Measurements from ENCODE around the gene USH1C. TPM values are rescaled to one million over a fixed set of nuclear protein-coding genes. Genes with fewer than 3 reads are reported as not detected.
A peak's percentile ranks its signal among the peaks of the same experiment; 100 is the strongest.

The USH1C gene
- total and polyA plus RNA-seq, 3 donors from 2014 or later, result 1.2 to 3.7 (median 1.2) TPM

- intact Hi-C loops (cut with DNase I; ENCODE audit: low total_unique reads), result no loop called here
Observed at GRCh38 chr11:17588721-17589120, 44.5 kb upstream of the USH1C start.

DNA sequence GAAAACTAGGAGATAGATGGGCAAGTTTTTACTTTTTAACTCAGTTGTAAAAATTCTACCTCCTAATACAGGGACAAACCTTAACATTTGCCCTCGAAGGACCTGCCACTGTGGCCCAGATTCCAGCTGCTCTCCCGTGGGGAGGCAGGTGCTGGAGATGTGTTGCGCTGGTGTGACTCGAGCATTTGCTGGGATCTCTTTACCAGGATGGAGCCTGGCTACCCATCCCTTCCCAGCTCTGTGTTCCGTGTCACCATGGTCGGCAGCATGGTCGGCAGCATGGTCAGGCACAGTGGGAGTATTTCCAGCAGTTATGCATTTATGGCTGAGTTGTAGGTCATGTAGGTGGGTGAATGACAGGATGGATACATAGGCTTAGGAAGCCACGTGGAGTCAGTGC, 44.0 kb upstream of the USH1C start:
- Histone ChIP-seq H3K4me1 (no peaks in the 10 kb centered on the region), H3K36me3 (ENCODE audit: low read depth, missing control alignments) (no peaks in the 10 kb centered on the region), H3K4me3 (no peak overlapping the region), H3K27ac (no peak overlapping the region), H3K27me3 (no peaks in the 10 kb centered on the region), H3K9me3 (no peaks in the 10 kb centered on the region)
- intact Hi-C loops (cut with DNase I; ENCODE audit: low total_unique reads), result no loop called here
- TF ChIP-seq POLR2A (IDR thresholded peaks at IDR 0.05), result no peak
- TF ChIP-seq, protein P1, sequence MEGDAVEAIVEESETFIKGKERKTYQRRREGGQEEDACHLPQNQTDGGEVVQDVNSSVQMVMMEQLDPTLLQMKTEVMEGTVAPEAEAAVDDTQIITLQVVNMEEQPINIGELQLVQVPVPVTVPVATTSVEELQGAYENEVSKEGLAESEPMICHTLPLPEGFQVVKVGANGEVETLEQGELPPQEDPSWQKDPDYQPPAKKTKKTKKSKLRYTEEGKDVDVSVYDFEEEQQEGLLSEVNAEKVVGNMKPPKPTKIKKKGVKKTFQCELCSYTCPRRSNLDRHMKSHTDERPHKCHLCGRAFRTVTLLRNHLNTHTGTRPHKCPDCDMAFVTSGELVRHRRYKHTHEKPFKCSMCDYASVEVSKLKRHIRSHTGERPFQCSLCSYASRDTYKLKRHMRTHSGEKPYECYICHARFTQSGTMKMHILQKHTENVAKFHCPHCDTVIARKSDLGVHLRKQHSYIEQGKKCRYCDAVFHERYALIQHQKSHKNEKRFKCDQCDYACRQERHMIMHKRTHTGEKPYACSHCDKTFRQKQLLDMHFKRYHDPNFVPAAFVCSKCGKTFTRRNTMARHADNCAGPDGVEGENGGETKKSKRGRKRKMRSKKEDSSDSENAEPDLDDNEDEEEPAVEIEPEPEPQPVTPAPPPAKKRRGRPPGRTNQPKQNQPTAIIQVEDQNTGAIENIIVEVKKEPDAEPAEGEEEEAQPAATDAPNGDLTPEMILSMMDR (IDR thresholded peaks at IDR 0.05), result no peak
- no peak for DNase-seq
- WGBS, 2 donors, result 77 to 88% methylated on average over 4 to 8 of the region's 8 CpGs

More at GRCh38 chr11:17588721-17589120, 44.5 kb upstream of the USH1C start:
- H3K4me1 ChIP-seq, result no peaks in the 10 kb centered on the region
- H3K36me3 ChIP-seq (ENCODE audit: low read depth, missing control alignments), result no peaks in the 10 kb centered on the region
- 86 to 87% methylated on average over 4 of the region's 4 CpGs for WGBS, 2 donors
- H3K4me3 ChIP-seq, result no peak overlapping the region
- H3K27ac ChIP-seq, result no peak overlapping the region
- no peaks in the 10 kb centered on the region for H3K9me3 ChIP-seq
- no peak for DNase-seq
- H3K27me3 ChIP-seq, result no peaks in the 10 kb centered on the region
- TF ChIP-seq, protein P1 (IDR thresholded peaks at IDR 0.05), result no peak
- no peak for TF ChIP-seq POLR2A (IDR thresholded peaks at IDR 0.05)

DNA sequence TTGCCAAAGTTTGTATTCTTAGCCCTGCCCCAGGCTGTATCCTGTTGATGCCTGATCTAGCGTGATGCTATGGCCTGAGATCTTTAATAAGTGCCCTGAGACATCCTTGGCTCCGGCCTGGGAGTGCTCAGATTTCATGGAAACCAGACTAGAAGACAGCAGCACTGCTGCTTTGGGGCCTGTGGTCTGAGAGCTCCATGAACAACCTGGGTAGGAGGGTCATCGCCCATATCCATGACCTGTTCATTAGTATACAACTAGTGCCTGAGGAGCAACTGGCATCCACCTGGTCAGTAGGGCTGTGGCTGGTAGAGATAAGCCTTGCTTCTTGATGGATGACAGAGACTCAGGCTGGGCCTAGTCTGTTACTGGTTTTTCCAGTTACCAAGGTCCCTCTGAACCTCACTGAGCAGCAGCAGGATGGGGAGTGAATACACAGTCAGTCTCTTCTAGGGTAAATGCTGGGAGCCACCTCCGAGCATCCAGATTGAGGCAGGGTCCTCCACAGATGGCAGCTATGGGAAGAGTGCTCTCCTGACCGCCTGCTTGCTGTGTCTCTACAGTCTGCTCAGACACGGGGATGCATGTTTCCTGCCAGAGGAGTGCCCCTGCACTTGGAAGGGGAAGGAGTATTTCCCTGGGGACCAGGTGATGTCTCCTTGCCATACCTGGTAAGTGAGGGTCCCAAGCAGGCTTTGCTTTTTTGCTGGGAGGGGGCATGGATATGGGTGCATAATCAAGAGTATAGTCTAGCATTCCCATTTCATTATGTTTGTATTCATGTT, 41.9 kb upstream of the USH1C start:
- Histone ChIP-seq H3K4me1 (no peaks in the 10 kb centered on the region), H3K27ac (no peak overlapping the region), H3K4me3 (no peak overlapping the region), H3K36me3 (ENCODE audit: low read depth, missing control alignments) (no peaks in the 10 kb centered on the region), H3K9me3 (no peaks in the 10 kb centered on the region), H3K27me3 (no peaks in the 10 kb centered on the region)
- intact Hi-C loops (cut with DNase I; ENCODE audit: low total_unique reads), result no loop called here
- DNase-seq, result peak; percentile 10
- WGBS, 2 donors, result 83 to 94% methylated on average over 4 to 6 of the region's 6 CpGs
- no peak for TF ChIP-seq POLR2A (IDR thresholded peaks at IDR 0.05)
- TF ChIP-seq, protein P1 (IDR thresholded peaks at IDR 0.05), result no peak

DNA sequence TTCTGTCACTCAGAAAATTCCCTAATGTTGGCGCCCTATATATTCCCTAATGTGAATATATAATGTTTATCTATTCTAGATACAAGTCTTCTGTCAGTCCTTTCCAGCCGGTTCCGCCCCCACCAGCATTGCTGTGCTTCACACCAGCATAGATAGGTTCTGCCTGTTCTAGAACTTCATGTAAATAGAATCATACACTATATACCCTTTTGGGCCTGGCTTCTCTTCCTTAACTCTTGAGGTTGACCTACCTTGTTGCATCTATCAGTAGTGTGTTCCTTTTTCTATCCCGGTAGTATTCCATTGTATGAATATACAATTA, 37.5 kb upstream of the USH1C start:
- WGBS, 2 donors, result 95 to 96% methylated on average over 4 of the region's 4 CpGs
- no peak for DNase-seq
- intact Hi-C loops (cut with DNase I; ENCODE audit: low total_unique reads), result no loop called here

More for the DNA sequence above, 37.5 kb upstream of the USH1C start:
- Histone ChIP-seq H3K27ac (no peak overlapping the region), H3K27me3 (no peaks in the 10 kb centered on the region), H3K4me1 (no peaks in the 10 kb centered on the region), H3K9me3 (no peaks in the 10 kb centered on the region), H3K36me3 (ENCODE audit: low read depth, missing control alignments) (no peaks in the 10 kb centered on the region), H3K4me3 (no peak overlapping the region)
- TF ChIP-seq, protein P1 (IDR thresholded peaks at IDR 0.05), result no peak
- TF ChIP-seq POLR2A (IDR thresholded peaks at IDR 0.05), result no peak

Data from testis (tissue), 3 donors.